CD1c-positive myeloid dendritic cell (primary cell): ENCODE measurements around the gene UBTD2.
"Not testable (repeated sequence)": the region's sequence is repeated elsewhere in the genome, so short reads cannot be mapped to it uniquely, and the experiment has no call there.

ENCODE experiments used
- DNase-seq: peaks from one replicate; pipeline ENCODE4 v3.0.0-alpha.2; 2016; ENCODE audit errors: extremely low spot score

UBTD2 gene

GRCh38 chr5:172251419-172251818 lies 32.1 kb downstream of the UBTD2 start:
- DNase-seq, result no peak

GRCh38 chr5:172248637-172249036 lies 34.9 kb downstream of the UBTD2 start:
- DNase-seq, result no peak

GRCh38 chr5:172245703-172246125 lies 37.9 kb downstream of the UBTD2 start:
- no peak for DNase-seq

GRCh38 chr5:172245046-172245445 lies 38.5 kb downstream of the UBTD2 start:
- DNase-seq, result no peak

GRCh38 chr5:172243302-172243701 lies 40.3 kb downstream of the UBTD2 start:
- no peak for DNase-seq

DNA sequence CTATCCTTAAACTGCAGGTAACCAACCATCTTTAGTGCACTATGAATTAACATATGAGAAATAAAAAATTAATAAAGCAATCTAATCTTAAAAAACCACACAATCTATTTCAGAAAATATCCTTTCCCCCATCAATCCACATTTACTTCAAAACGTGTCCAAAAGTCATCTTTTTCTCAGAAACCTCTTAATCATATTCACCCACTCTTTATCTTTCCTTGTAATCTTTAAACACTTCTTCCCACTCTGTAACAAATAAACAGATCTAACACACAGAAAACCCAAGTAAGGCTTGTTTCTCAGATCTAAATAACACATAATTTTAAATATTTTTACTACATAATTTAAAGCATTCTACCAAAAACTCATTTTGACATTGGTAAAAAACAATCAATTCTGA lies 45.2 kb downstream of the UBTD2 start:
- no peak for DNase-seq

- no peak for DNase-seq
Measured at GRCh38 chr5:172235827-172236736, 47.5 kb downstream of the UBTD2 start.

GRCh38 chr5:172235132-172235780 lies 48.3 kb downstream of the UBTD2 start:
- DNase-seq, result peak; percentile 84

DNA sequence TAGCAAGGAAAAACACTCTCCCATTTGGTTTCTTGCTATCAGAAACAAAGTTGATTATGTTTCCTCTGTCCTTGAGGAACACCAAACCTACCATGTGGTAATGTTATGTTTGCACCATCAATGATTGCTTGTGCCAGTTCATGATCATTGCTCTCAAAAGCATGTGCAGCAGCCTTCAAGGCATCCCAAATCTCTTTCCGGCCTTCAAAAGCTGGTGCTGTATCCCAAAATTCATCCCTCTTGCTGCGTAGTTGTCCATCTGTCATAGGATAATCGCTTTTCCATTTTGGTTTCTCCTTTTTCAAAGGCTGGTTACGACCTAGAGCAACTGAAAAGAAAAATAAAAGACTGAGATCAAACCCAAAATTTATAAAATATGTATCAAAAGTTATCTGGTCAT lies 49.5 kb downstream of the UBTD2 start:
- DNase-seq, result no peak

- no peak for DNase-seq
Measured at GRCh38 chr5:172229904-172230303, 53.7 kb downstream of the UBTD2 start.

- DNase-seq, result no peak
Measured at GRCh38 chr5:172224996-172225395, 58.6 kb downstream of the UBTD2 start.

- peak; percentile 40 for DNase-seq
Measured at GRCh38 chr5:172223901-172224873, 59.4 kb downstream of the UBTD2 start.

- no peak for DNase-seq
Measured at GRCh38 chr5:172219296-172219695, 64.3 kb downstream of the UBTD2 start.

GRCh38 chr5:172216345-172216744 lies 67.2 kb downstream of the UBTD2 start:
- no peak for DNase-seq

DNA sequence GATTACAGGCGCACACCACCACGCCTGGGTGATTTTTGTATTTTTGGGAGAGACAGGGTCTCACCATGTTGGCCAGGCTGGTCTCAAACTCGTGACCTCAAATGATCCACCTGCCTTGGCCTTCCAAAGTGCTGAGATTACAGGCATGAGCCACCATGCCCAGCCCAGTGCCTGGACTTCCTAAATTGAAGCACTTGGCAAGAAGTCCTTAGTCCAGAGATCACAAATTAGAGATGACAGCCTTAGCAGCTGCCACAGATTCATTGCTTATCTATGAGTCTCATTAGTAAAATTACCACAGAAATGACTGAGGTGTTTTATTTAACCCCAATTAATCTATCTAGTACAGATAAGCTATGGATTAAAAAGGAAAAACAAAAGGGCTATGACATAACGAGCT lies 70.4 kb downstream of the UBTD2 start:
- no peak for DNase-seq

- no peak for DNase-seq
Measured at GRCh38 chr5:172211676-172212075, 71.9 kb downstream of the UBTD2 start.

GRCh38 chr5:172209714-172210113 lies 73.8 kb downstream of the UBTD2 start:
- no peak for DNase-seq

DNA sequence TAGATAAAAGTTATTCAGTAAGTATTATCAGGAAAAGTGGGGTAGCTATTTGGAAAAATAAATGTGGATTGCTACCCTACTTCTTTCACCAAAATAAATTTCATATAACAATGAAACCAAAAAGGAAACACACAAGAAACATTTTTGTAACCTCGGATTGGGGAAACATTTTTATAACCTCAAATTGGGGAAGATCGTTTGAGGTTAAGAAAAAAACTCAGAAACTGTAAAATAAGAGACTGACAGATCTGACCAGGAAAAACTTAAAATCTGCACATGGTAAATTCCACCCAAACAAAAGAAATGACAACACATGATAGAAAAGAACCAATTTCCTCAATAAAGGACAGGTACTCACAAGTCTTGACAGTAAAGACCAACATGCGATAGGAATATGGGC lies 76.1 kb downstream of the UBTD2 start:
- no peak for DNase-seq

DNA sequence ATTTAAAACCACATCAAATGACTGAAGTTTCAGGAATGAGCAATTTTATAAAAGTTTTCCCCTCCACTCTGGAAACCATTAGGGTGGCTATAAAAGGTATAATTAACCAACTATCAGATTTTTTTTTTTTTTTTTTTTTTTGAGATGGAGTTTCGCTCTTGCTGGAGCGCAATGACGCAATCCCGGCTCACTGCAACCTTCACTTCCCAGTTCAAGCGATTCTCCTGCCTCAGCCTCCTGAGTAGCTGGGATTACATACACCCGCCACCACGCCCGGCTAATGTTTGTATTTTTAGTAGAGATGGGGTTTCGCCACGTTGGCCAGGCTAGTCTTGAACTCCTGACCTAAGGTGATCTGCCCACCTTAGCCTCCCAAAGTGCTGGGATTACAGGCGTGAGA lies 77.6 kb downstream of the UBTD2 start:
- peak; percentile 31 for DNase-seq

- peak; percentile 50 for DNase-seq
Measured at GRCh38 chr5:172200476-172200875, 83.1 kb downstream of the UBTD2 start.

GRCh38 chr5:172199446-172199845 lies 84.1 kb downstream of the UBTD2 start:
- DNase-seq, result peak; percentile 65

GRCh38 chr5:172197775-172198174 lies 85.8 kb downstream of the UBTD2 start:
- DNase-seq, result not testable (repeated sequence)
